HG03025 (cell line): ENCODE measurements around the gene PANK1.
"Not testable (repeated sequence)": the region's sequence is repeated elsewhere in the genome, so short reads cannot be mapped to it uniquely, and the experiment has no call there.

Experiments used
- ATAC-seq: cut with Tn5 transposase; IDR thresholded peaks from one replicate; pipeline ENCODE4 v1.9.1; 2021; ENCODE audit warnings: mild to moderate bottlenecking, moderate library complexity; ENCODE audit not compliant: unreplicated experiment, low FRiP score

The PANK1 gene

GRCh38 chr10:89622151-89622550 is 22.9 kb downstream of the PANK1 start:
- ATAC-seq, result no peak

GRCh38 chr10:89621438-89621837 is 23.6 kb downstream of the PANK1 start:
- ATAC-seq, result no peak

GRCh38 chr10:89620296-89620695 is 24.7 kb downstream of the PANK1 start:
- not testable (repeated sequence) for ATAC-seq

- no peak for ATAC-seq
Measured at GRCh38 chr10:89615824-89616223, 29.2 kb downstream of the PANK1 start.

- ATAC-seq, result no peak
Measured at GRCh38 chr10:89615112-89615511, 29.9 kb downstream of the PANK1 start.

- no peak for ATAC-seq
Measured at GRCh38 chr10:89613582-89613981, 31.5 kb downstream of the PANK1 start.

- ATAC-seq, result no peak
Measured at GRCh38 chr10:89611282-89611681, 33.8 kb downstream of the PANK1 start.

- ATAC-seq, result peak; percentile 97
Measured at GRCh38 chr10:89609833-89610346, 35.2 kb downstream of the PANK1 start.

GRCh38 chr10:89604200-89604599 is 40.8 kb downstream of the PANK1 start:
- ATAC-seq, result no peak

- ATAC-seq, result no peak
Measured at GRCh38 chr10:89602919-89603318, 42.1 kb downstream of the PANK1 start.

GRCh38 chr10:89601728-89602361 is 43.2 kb downstream of the PANK1 start:
- ATAC-seq, result no peak

- ATAC-seq, result no peak
Measured at GRCh38 chr10:89600041-89600440, 45.0 kb downstream of the PANK1 start.

- ATAC-seq, result no peak
Measured at GRCh38 chr10:89593043-89593442, 52.0 kb downstream of the PANK1 start.

- no peak for ATAC-seq
Measured at GRCh38 chr10:89592539-89592938, 52.5 kb downstream of the PANK1 start.

GRCh38 chr10:89591796-89592271 is 53.2 kb downstream of the PANK1 start:
- no peak for ATAC-seq

GRCh38 chr10:89591111-89591795 is 53.8 kb downstream of the PANK1 start:
- ATAC-seq, result no peak

GRCh38 chr10:89590326-89590725 is 54.7 kb downstream of the PANK1 start:
- ATAC-seq, result no peak

GRCh38 chr10:89589101-89589720 is 55.8 kb downstream of the PANK1 start:
- no peak for ATAC-seq

- ATAC-seq, result no peak
Measured at GRCh38 chr10:89588671-89589070, 56.4 kb downstream of the PANK1 start.

- ATAC-seq, result no peak
Measured at GRCh38 chr10:89582022-89582421, 63.0 kb downstream of the PANK1 start.

- ATAC-seq, result no peak
Measured at GRCh38 chr10:89580243-89580642, 64.8 kb downstream of the PANK1 start.
